ENCODE data around the gene CYP27B1.

CYP27B1 gene

GRCh38 chr12:57730336-57731067 is 36.4 kb downstream of the CYP27B1 start:
- H3K4me3 ChIP-seq (ENCODE audit: low read length), result no peak overlapping the region
- no peaks in the 10 kb centered on the region for H3K9me3 ChIP-seq (ENCODE audit: control insufficient read depth, low read length)
- DNase-seq (ENCODE audit: low read depth), result no peak
- no peaks in the 10 kb centered on the region for H3K36me3 ChIP-seq (ENCODE audit: control insufficient read depth, insufficient read depth, low read length, severe bottlenecking)
- H3K27me3 ChIP-seq (replicated peaks; ENCODE audit: control insufficient read depth, insufficient read depth, low read length), result peaks cover 34% of the 10 kb centered on the region
- H3K4me1 ChIP-seq (ENCODE audit: control insufficient read depth, insufficient read depth, low read length), result peaks cover 6% of the 10 kb centered on the region
- no peak overlapping the region for H3K9ac ChIP-seq (ENCODE audit: low read length)

GRCh38 chr12:57729321-57729844 is 37.5 kb downstream of the CYP27B1 start:
- DNase-seq (ENCODE audit: low read depth), result no peak
- Histone ChIP-seq H3K4me1 (ENCODE audit: control insufficient read depth, insufficient read depth, low read length) (peaks cover 6% of the 10 kb centered on the region), H3K36me3 (ENCODE audit: control insufficient read depth, insufficient read depth, low read length, severe bottlenecking) (no peaks in the 10 kb centered on the region), H3K4me3 (ENCODE audit: low read length) (no peak overlapping the region), H3K9me3 (ENCODE audit: control insufficient read depth, low read length) (no peaks in the 10 kb centered on the region), H3K9ac (ENCODE audit: low read length) (no peak overlapping the region), H3K27me3 (replicated peaks; ENCODE audit: control insufficient read depth, insufficient read depth, low read length) (peaks cover 25% of the 10 kb centered on the region)

GRCh38 chr12:57727758-57728395 is 39.0 kb downstream of the CYP27B1 start:
- no peak overlapping the region for H3K9ac ChIP-seq (ENCODE audit: low read length)
- peaks cover 6% of the 10 kb centered on the region for H3K4me1 ChIP-seq (ENCODE audit: control insufficient read depth, insufficient read depth, low read length)
- H3K9me3 ChIP-seq (ENCODE audit: control insufficient read depth, low read length), result no peaks in the 10 kb centered on the region
- no peaks in the 10 kb centered on the region for H3K36me3 ChIP-seq (ENCODE audit: control insufficient read depth, insufficient read depth, low read length, severe bottlenecking)
- no peak for DNase-seq (ENCODE audit: low read depth)
- no peak overlapping the region for H3K4me3 ChIP-seq (ENCODE audit: low read length)
- H3K27me3 ChIP-seq (replicated peaks; ENCODE audit: control insufficient read depth, insufficient read depth, low read length), result peaks cover 19% of the 10 kb centered on the region

- peak overlapping the region; percentile 88 for H3K4me3 ChIP-seq (ENCODE audit: low read length)
- no peaks in the 10 kb centered on the region for H3K36me3 ChIP-seq (ENCODE audit: control insufficient read depth, insufficient read depth, low read length, severe bottlenecking)
- peaks cover 16% of the 10 kb centered on the region for H3K27me3 ChIP-seq (replicated peaks; ENCODE audit: control insufficient read depth, insufficient read depth, low read length)
- DNase-seq (ENCODE audit: low read depth), result no peak
- H3K9ac ChIP-seq (ENCODE audit: low read length), result peak overlapping the region; percentile 90
- H3K4me1 ChIP-seq (ENCODE audit: control insufficient read depth, insufficient read depth, low read length), result peaks cover 6% of the 10 kb centered on the region
- no peaks in the 10 kb centered on the region for H3K9me3 ChIP-seq (ENCODE audit: control insufficient read depth, low read length)
These were observed 39.8 kb downstream of the CYP27B1 start for GRCh38 chr12:57726884-57727757.

- DNase-seq (ENCODE audit: low read depth), result peak; percentile 92
- peaks cover 11% of the 10 kb centered on the region for H3K27me3 ChIP-seq (replicated peaks; ENCODE audit: control insufficient read depth, insufficient read depth, low read length)
- H3K36me3 ChIP-seq (ENCODE audit: control insufficient read depth, insufficient read depth, low read length, severe bottlenecking), result peaks cover 5% of the 10 kb centered on the region
- H3K9me3 ChIP-seq (ENCODE audit: control insufficient read depth, low read length), result no peaks in the 10 kb centered on the region
- peaks cover 6% of the 10 kb centered on the region for H3K4me1 ChIP-seq (ENCODE audit: control insufficient read depth, insufficient read depth, low read length)
- H3K9ac ChIP-seq (ENCODE audit: low read length), result peak overlapping the region; percentile 90
- peak overlapping the region; percentile 88 for H3K4me3 ChIP-seq (ENCODE audit: low read length)
These were observed 40.6 kb downstream of the CYP27B1 start for GRCh38 chr12:57726151-57726883.

- peak overlapping the region; percentile 90 for H3K9ac ChIP-seq (ENCODE audit: low read length)
- peak overlapping the region; percentile 88 for H3K4me3 ChIP-seq (ENCODE audit: low read length)
- H3K9me3 ChIP-seq (ENCODE audit: control insufficient read depth, low read length), result no peaks in the 10 kb centered on the region
- H3K27me3 ChIP-seq (replicated peaks; ENCODE audit: control insufficient read depth, insufficient read depth, low read length), result peaks cover 5% of the 10 kb centered on the region
- no peak for DNase-seq (ENCODE audit: low read depth)
- peaks cover 6% of the 10 kb centered on the region for H3K4me1 ChIP-seq (ENCODE audit: control insufficient read depth, insufficient read depth, low read length)
- H3K36me3 ChIP-seq (ENCODE audit: control insufficient read depth, insufficient read depth, low read length, severe bottlenecking), result peaks cover 10% of the 10 kb centered on the region
These were observed 41.1 kb downstream of the CYP27B1 start for GRCh38 chr12:57725851-57726150.

GRCh38 chr12:57724936-57725740 is 41.7 kb downstream of the CYP27B1 start:
- Histone ChIP-seq H3K9ac (ENCODE audit: low read length) (no peak overlapping the region), H3K4me1 (ENCODE audit: control insufficient read depth, insufficient read depth, low read length) (peaks cover 6% of the 10 kb centered on the region), H3K4me3 (ENCODE audit: low read length) (no peak overlapping the region), H3K9me3 (ENCODE audit: control insufficient read depth, low read length) (no peaks in the 10 kb centered on the region), H3K27me3 (replicated peaks; ENCODE audit: control insufficient read depth, insufficient read depth, low read length) (no peaks in the 10 kb centered on the region), H3K36me3 (ENCODE audit: control insufficient read depth, insufficient read depth, low read length, severe bottlenecking) (peaks cover 17% of the 10 kb centered on the region)
- DNase-seq (ENCODE audit: low read depth), result no peak

- Histone ChIP-seq H3K9me3 (ENCODE audit: control insufficient read depth, low read length) (no peaks in the 10 kb centered on the region), H3K27me3 (replicated peaks; ENCODE audit: control insufficient read depth, insufficient read depth, low read length) (no peaks in the 10 kb centered on the region), H3K4me1 (ENCODE audit: control insufficient read depth, insufficient read depth, low read length) (peaks cover 6% of the 10 kb centered on the region), H3K4me3 (ENCODE audit: low read length) (no peak overlapping the region), H3K9ac (ENCODE audit: low read length) (no peak overlapping the region), H3K36me3 (ENCODE audit: control insufficient read depth, insufficient read depth, low read length, severe bottlenecking) (peaks cover 25% of the 10 kb centered on the region)
- DNase-seq (ENCODE audit: low read depth), result no peak
These were observed 42.6 kb downstream of the CYP27B1 start for GRCh38 chr12:57724003-57724935.

GRCh38 chr12:57723630-57723962 is 43.3 kb downstream of the CYP27B1 start:
- no peak overlapping the region for H3K4me3 ChIP-seq (ENCODE audit: low read length)
- DNase-seq (ENCODE audit: low read depth), result no peak
- H3K36me3 ChIP-seq (ENCODE audit: control insufficient read depth, insufficient read depth, low read length, severe bottlenecking), result peaks cover 32% of the 10 kb centered on the region
- no peaks in the 10 kb centered on the region for H3K9me3 ChIP-seq (ENCODE audit: control insufficient read depth, low read length)
- no peak overlapping the region for H3K9ac ChIP-seq (ENCODE audit: low read length)
- H3K4me1 ChIP-seq (ENCODE audit: control insufficient read depth, insufficient read depth, low read length), result peaks cover 6% of the 10 kb centered on the region
- no peaks in the 10 kb centered on the region for H3K27me3 ChIP-seq (replicated peaks; ENCODE audit: control insufficient read depth, insufficient read depth, low read length)

Data from adipocyte (in vitro differentiated cells).